ENCODE results near the gene ZNF541. TPM values are rescaled to one million over a fixed set of nuclear protein-coding genes. Genes with fewer than 3 reads are reported as not detected.

ZNF541 gene
- total and polyA plus RNA-seq, 2 donors (not counting 3 experiments of a cell fraction or from before 2014, with no cell fraction given), result 0.03 to 0.13 TPM

DNA sequence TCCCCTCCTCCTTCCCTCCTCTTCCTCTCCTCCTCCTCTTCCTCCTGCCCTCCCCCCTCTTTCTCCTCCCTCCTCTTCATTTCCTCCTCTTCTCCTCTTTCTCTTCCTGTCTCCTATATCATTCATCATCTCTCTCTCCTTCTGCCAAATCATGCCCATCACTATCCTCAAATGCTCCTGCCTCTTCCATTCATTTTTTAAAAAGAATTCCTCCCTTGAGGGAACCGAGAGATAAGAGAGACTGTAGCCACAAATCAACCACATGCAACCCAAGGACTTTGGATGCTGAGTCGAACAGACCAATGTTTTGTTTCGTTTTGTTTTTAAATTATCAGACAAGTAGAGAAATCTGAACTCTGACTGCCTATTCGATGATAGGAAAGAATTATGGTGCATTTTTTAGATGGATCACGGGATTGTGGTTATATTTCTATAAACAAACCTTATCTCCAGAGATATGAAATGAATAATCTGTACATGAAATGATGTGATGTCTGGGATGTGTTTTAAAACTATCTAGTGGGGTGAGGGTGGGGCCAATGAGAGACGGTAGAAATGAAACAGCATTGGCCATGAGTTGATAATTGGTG is 9.5 kb upstream of the ZNF541 start:
- POLR2A ChIA-PET, result no interaction called here
- Histone ChIP-seq H4K20me1 (replicated peaks; ENCODE audit: control insufficient read depth, extremely low read depth, insufficient read depth, low read length) (no peaks in the 10 kb centered on the region), H2AFZ (ENCODE audit: low read depth, low read length) (peak overlapping the region; percentile 21), H3K4me1 (ENCODE audit: control insufficient read depth, extremely low read depth, insufficient read depth, low read length) (no peaks in the 10 kb centered on the region), H3K27me3 (ENCODE audit: control insufficient read depth in 2 of 2, insufficient read depth in 2 of 2, low read length in 2 of 2) (no peaks in the 10 kb centered on the region), H3K9me1 (replicated peaks; ENCODE audit: control insufficient read depth, extremely low read depth, insufficient read depth, low read length) (no peaks in the 10 kb centered on the region), H3K27ac (ENCODE audit: insufficient read depth, low read depth, low read length) (no peak overlapping the region), H3K36me3 (ENCODE audit: control insufficient read depth in 2 of 2, extremely low read depth in 1 of 2, insufficient read depth in 2 of 2, low read length in 2 of 2) (no peaks in the 10 kb centered on the region), H3K9me3 (replicated peaks; ENCODE audit: control insufficient read depth, insufficient read depth, low read length) (no peaks in the 10 kb centered on the region), H3K79me2 (ENCODE audit: control insufficient read depth, insufficient read depth, low read length) (no peaks in the 10 kb centered on the region), H3K4me3 (replicated peaks in 1 of 3; ENCODE audit: insufficient read depth in 1 of 3, low read depth in 1 of 3, low read length in 3 of 3) (no peak overlapping the region), H3K9ac (replicated peaks; ENCODE audit: extremely low read depth, insufficient read depth, low read length) (no peak overlapping the region), H3K4me2 (ENCODE audit: insufficient read depth, low read length) (no peak overlapping the region)
- dilution Hi-C loops (cut with MboI; ENCODE audit: extremely low pct_ligation_motif_present, low sequenced_read_pairs) (no loop called here), intact Hi-C loops (cut with micrococcal nuclease) (no loop called here)
- BruUV-seq (replicated peaks), result no TSS peak
- FAIRE-seq (no peak), DNase-seq (ENCODE audit: low read depth, low spot score) (no peak)
- CTCF ChIA-PET, result no interaction called here
- no peak for TF ChIP-seq JUN (IDR thresholded peaks at IDR 0.05; ENCODE audit: borderline replicate concordance, insufficient read depth, insufficient read length, low read depth)

DNA sequence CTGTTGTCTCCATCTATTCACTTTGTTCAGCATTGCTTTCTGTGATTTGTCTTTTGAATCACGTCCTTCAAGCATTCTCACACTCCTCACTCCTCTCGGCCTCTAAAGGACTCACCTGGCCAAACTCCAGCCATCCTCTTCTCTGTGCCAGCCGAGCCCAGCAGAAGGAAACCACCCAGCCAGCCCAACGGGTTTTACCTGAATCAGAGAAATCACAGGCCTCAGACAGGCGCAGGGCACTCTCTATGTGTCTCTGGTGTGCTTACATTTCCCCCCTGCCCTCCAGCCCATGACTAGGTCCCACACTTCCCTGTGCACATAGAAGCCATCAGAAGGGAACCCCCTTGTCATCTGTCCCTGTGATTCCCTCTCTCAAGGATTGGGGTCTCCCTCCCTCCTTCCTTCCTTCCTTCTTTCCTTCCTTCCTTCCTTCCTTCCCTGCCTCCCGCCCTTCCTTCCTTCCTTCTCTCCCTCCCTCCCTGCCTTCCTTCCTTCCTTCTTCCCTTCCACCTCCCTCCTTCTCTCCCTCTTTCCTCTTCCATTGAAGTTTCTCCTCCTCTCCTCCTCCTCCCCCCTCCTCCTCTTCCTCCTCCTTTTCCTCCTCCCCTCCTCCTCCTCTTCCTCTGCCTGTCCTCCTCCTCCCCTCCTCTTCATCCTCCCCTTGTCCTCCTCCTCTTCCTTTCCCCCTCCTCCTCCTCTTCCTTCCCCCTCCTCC is 8.8 kb upstream of the ZNF541 start:
- Histone ChIP-seq H3K9me3 (replicated peaks; ENCODE audit: control insufficient read depth, insufficient read depth, low read length) (no peaks in the 10 kb centered on the region), H3K36me3 (ENCODE audit: control insufficient read depth in 2 of 2, extremely low read depth in 1 of 2, insufficient read depth in 2 of 2, low read length in 2 of 2) (no peaks in the 10 kb centered on the region), H3K4me3 (replicated peaks in 1 of 3; ENCODE audit: insufficient read depth in 1 of 3, low read depth in 1 of 3, low read length in 3 of 3) (no peak overlapping the region), H3K27ac (ENCODE audit: insufficient read depth, low read depth, low read length) (no peak overlapping the region), H3K4me2 (ENCODE audit: insufficient read depth, low read length) (no peak overlapping the region), H4K20me1 (replicated peaks; ENCODE audit: control insufficient read depth, extremely low read depth, insufficient read depth, low read length) (no peaks in the 10 kb centered on the region), H3K27me3 (ENCODE audit: control insufficient read depth in 2 of 2, insufficient read depth in 2 of 2, low read length in 2 of 2) (no peaks in the 10 kb centered on the region), H3K79me2 (ENCODE audit: control insufficient read depth, insufficient read depth, low read length) (no peaks in the 10 kb centered on the region), H3K9ac (replicated peaks; ENCODE audit: extremely low read depth, insufficient read depth, low read length) (no peak overlapping the region), H2AFZ (ENCODE audit: low read depth, low read length) (no peak overlapping the region), H3K4me1 (ENCODE audit: control insufficient read depth, extremely low read depth, insufficient read depth, low read length) (no peaks in the 10 kb centered on the region), H3K9me1 (replicated peaks; ENCODE audit: control insufficient read depth, extremely low read depth, insufficient read depth, low read length) (no peaks in the 10 kb centered on the region)
- TF ChIP-seq, protein P1, sequence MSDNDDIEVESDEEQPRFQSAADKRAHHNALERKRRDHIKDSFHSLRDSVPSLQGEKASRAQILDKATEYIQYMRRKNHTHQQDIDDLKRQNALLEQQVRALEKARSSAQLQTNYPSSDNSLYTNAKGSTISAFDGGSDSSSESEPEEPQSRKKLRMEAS (IDR thresholded peaks at IDR 0.05; ENCODE audit: insufficient read depth, insufficient read length), result no peak
- TF ChIP-seq FOS (IDR thresholded peaks at IDR 0.05; ENCODE audit: borderline replicate concordance, insufficient read depth, low read length) (no peak), POLR2AphosphoS5 (IDR thresholded peaks at IDR 0.05; ENCODE audit: insufficient read depth, low read depth, low read length) (no peak), JUN (IDR thresholded peaks at IDR 0.05; ENCODE audit: borderline replicate concordance, insufficient read depth, insufficient read length, low read depth) (no peak), MYC (IDR thresholded peaks at IDR 0.05; ENCODE audit: low read depth, low read length) (no peak), EZH2 (IDR thresholded peaks at IDR 0.05; ENCODE audit: borderline replicate concordance, low read depth, low read length, severe bottlenecking) (no peak), GATA2 (IDR thresholded peaks at IDR 0.05; ENCODE audit: insufficient read depth, insufficient read length, low read depth, low read length) (no peak), POLR2A (IDR thresholded peaks at IDR 0.05; ENCODE audit: low read depth, low read length) (no peak)
- TF ChIP-seq, protein P2, sequence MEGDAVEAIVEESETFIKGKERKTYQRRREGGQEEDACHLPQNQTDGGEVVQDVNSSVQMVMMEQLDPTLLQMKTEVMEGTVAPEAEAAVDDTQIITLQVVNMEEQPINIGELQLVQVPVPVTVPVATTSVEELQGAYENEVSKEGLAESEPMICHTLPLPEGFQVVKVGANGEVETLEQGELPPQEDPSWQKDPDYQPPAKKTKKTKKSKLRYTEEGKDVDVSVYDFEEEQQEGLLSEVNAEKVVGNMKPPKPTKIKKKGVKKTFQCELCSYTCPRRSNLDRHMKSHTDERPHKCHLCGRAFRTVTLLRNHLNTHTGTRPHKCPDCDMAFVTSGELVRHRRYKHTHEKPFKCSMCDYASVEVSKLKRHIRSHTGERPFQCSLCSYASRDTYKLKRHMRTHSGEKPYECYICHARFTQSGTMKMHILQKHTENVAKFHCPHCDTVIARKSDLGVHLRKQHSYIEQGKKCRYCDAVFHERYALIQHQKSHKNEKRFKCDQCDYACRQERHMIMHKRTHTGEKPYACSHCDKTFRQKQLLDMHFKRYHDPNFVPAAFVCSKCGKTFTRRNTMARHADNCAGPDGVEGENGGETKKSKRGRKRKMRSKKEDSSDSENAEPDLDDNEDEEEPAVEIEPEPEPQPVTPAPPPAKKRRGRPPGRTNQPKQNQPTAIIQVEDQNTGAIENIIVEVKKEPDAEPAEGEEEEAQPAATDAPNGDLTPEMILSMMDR (IDR thresholded peaks at IDR 0.05; ENCODE audit: extremely low read depth in 1 of 2, insufficient read depth in 1 of 2, low read depth in 1 of 2, low read length in 2 of 2), result no peak
- POLR2A ChIA-PET, result no interaction called here
- intact Hi-C loops (cut with micrococcal nuclease) (no loop called here), dilution Hi-C loops (cut with MboI; ENCODE audit: extremely low pct_ligation_motif_present, low sequenced_read_pairs) (no loop called here)
- CTCF ChIA-PET, result no interaction called here
- no peak for FAIRE-seq
- DNase-seq (ENCODE audit: low read depth, low spot score), result no peak
- no TSS peak for BruUV-seq (replicated peaks)
